ENCODE data around the gene CLTB.

CLTB gene

GRCh38 chr5:176416965-176417364, 626 bp upstream of the CLTB start:
- peak overlapping the region; percentile 94 for H3K4me3 ChIP-seq
- peak overlapping the region; percentile 88 to 95 for H3K27ac ChIP-seq
- TF ChIP-seq CTCF (IDR thresholded peaks at IDR 0.05) = no peak
- no peak for DNase-seq (ENCODE audit: low spot score)

- no peak for TF ChIP-seq CTCF (IDR thresholded peaks at IDR 0.05)
- no peak for DNase-seq (ENCODE audit: low spot score)
- Histone ChIP-seq H3K27ac (peak overlapping the region; percentile 88 to 95), H3K4me3 (peak overlapping the region; percentile 94)
Measured at GRCh38 chr5:176415240-176415951, 943 bp downstream of the CLTB start.

- Histone ChIP-seq H3K27ac (peak overlapping the region in 1 of 2 donors; percentile 3), H3K4me3 (peak overlapping the region; percentile 94)
- DNase-seq (ENCODE audit: low spot score) = no peak
- TF ChIP-seq CTCF (IDR thresholded peaks at IDR 0.05) = no peak
Measured at GRCh38 chr5:176414704-176415103, 1.6 kb downstream of the CLTB start.

- TF ChIP-seq CTCF (IDR thresholded peaks at IDR 0.05) = no peak
- H3K27ac ChIP-seq = peak overlapping the region; percentile 12 to 73
- no peak for DNase-seq (ENCODE audit: low spot score)
- peak overlapping the region; percentile 20 for H3K4me3 ChIP-seq
Measured at GRCh38 chr5:176413709-176414191, 2.6 kb downstream of the CLTB start.

- no peak for TF ChIP-seq CTCF (IDR thresholded peaks at IDR 0.05)
- Histone ChIP-seq H3K27ac (peak overlapping the region; percentile 12 to 73), H3K4me3 (no peak overlapping the region)
- no peak for DNase-seq (ENCODE audit: low spot score)
Measured at GRCh38 chr5:176413255-176413565, 3.1 kb downstream of the CLTB start.

GRCh38 chr5:176412517-176413254, 3.7 kb downstream of the CLTB start:
- DNase-seq (ENCODE audit: low spot score) = no peak
- Histone ChIP-seq H3K4me3 (no peak overlapping the region), H3K27ac (peak overlapping the region in 1 of 2 donors; percentile 73)
- no peak for TF ChIP-seq CTCF (IDR thresholded peaks at IDR 0.05)

All from coronary artery (tissue), 2 donors.